ENCODE data around the gene SH3YL1.

Gene SH3YL1

GRCh38 chr2:203984-204383, 59.8 kb downstream of the SH3YL1 start:
- H3K9ac ChIP-seq (ENCODE audit: low read depth, low read length) = no peak overlapping the region
- no peaks in the 10 kb centered on the region for H3K36me3 ChIP-seq (ENCODE audit: control insufficient read depth, insufficient read depth, low read length)
- H3K9me3 ChIP-seq (ENCODE audit: control insufficient read depth, insufficient read depth, low read length) = no peaks in the 10 kb centered on the region
- H3K4me1 ChIP-seq (ENCODE audit: control insufficient read depth, insufficient read depth, low read length) = no peaks in the 10 kb centered on the region
- H3K27me3 ChIP-seq (ENCODE audit: control insufficient read depth, insufficient read depth, low read length) = no peaks in the 10 kb centered on the region
- no peak overlapping the region for H3K4me3 ChIP-seq (ENCODE audit: low read depth, low read length)

- Histone ChIP-seq H3K9me3 (ENCODE audit: control insufficient read depth, insufficient read depth, low read length) (no peaks in the 10 kb centered on the region), H3K27me3 (ENCODE audit: control insufficient read depth, insufficient read depth, low read length) (no peaks in the 10 kb centered on the region), H3K9ac (ENCODE audit: low read depth, low read length) (no peak overlapping the region)
These were observed 60.4 kb downstream of the SH3YL1 start for GRCh38 chr2:203401-203800.

GRCh38 chr2:202945-203344, 60.9 kb downstream of the SH3YL1 start:
- H3K27me3 ChIP-seq (ENCODE audit: control insufficient read depth, insufficient read depth, low read length) = no peaks in the 10 kb centered on the region
- H3K9ac ChIP-seq (ENCODE audit: low read depth, low read length) = no peak overlapping the region
- no peaks in the 10 kb centered on the region for H3K4me1 ChIP-seq (ENCODE audit: control insufficient read depth, insufficient read depth, low read length)
- no peak overlapping the region for H3K4me3 ChIP-seq (ENCODE audit: low read depth, low read length)
- no peaks in the 10 kb centered on the region for H3K9me3 ChIP-seq (ENCODE audit: control insufficient read depth, insufficient read depth, low read length)
- H3K36me3 ChIP-seq (ENCODE audit: control insufficient read depth, insufficient read depth, low read length) = no peaks in the 10 kb centered on the region

More at GRCh38 chr2:203401-203800, 60.4 kb downstream of the SH3YL1 start:
- Histone ChIP-seq H3K4me3 (ENCODE audit: low read depth, low read length) (no peak overlapping the region), H3K36me3 (ENCODE audit: control insufficient read depth, insufficient read depth, low read length) (no peaks in the 10 kb centered on the region), H3K4me1 (ENCODE audit: control insufficient read depth, insufficient read depth, low read length) (no peaks in the 10 kb centered on the region)

DNA sequence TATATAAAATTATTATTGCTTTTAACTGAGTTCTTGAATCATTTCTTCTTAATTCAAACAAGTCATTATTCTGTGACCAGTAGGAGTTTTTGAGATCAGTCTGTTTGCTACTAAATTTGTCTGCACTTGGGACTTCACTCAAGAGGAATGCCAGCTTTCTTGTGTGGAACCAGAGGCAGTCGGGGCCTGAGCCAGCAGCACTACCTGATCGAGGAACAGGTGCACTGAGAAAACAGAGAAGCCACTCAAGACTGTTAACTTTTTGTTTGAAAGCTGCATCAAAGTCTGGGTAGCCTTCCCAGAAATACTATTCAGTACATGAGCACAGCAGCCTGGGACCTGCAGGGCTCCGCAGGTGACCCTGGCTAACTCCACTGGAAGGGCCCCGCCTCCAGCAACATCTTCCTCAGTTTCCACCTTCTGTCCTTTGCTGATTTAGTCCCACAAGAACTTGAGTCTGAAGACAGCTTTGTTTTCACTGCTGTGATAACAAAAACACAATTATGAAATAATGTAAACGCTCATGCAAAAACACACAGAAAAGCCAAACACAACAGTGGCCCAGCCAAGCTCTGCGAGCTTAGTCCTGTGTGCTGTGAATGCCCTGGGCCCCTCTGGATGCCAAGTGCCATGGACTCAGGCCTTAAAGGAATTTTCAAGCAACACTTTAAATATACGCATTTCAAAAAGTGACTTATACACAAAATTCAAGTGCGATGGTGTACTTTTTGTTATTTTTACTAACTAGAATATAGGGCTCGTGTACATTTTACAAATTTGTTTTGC, 62.0 kb downstream of the SH3YL1 start:
- Histone ChIP-seq H3K27me3 (ENCODE audit: control insufficient read depth, insufficient read depth, low read length) (no peaks in the 10 kb centered on the region), H3K4me3 (ENCODE audit: low read depth, low read length) (no peak overlapping the region), H3K9ac (ENCODE audit: low read depth, low read length) (no peak overlapping the region), H3K9me3 (ENCODE audit: control insufficient read depth, insufficient read depth, low read length) (no peaks in the 10 kb centered on the region), H3K4me1 (ENCODE audit: control insufficient read depth, insufficient read depth, low read length) (no peaks in the 10 kb centered on the region), H3K36me3 (ENCODE audit: control insufficient read depth, insufficient read depth, low read length) (no peaks in the 10 kb centered on the region)

DNA sequence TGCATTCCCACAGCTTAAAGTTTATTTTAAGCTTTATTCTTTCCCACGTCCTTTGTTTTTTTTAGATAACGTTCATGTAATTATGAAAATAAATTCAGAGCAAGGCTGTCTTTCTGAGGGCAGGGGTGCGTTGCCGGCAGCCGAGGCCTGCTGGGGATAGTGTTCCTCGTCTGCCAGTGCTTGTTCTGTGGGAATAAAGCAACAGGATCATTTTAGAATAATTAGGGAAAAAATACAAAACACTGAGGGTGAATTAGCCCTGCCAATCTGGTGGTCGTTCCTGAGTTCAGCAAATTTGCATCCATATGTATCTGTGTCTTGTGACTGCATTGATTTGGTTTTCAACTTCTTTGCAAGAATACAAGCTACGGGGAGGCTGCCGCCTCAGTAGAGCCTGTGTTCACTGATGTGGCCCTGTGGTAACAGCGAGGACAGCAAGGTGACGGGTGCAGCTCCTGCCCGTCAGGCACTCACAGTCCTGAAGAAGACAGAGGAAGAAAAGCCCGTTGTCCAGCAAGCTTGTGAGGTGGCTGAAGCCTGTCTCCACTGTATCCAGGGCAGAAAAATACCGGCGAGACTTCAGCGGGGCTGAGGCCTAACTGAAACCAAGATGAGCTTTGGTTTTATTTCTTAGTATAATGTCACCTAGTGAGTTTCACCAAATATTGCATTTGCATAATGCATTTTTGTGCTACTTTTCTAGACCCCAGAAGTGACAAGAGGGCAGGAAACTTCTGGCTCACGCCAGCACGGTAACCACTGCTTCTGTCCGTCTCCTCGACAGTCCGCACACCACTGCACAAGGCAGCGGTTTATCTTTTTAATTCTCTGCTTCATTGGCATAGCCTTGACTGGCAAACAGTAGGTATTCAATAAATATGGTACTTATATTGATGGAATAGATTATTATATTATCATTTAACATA, 64.5 kb downstream of the SH3YL1 start:
- Histone ChIP-seq H3K4me3 (ENCODE audit: low read depth, low read length) (no peak overlapping the region), H3K27me3 (ENCODE audit: control insufficient read depth, insufficient read depth, low read length) (no peaks in the 10 kb centered on the region), H3K4me1 (ENCODE audit: control insufficient read depth, insufficient read depth, low read length) (no peaks in the 10 kb centered on the region), H3K9ac (ENCODE audit: low read depth, low read length) (no peak overlapping the region), H3K36me3 (ENCODE audit: control insufficient read depth, insufficient read depth, low read length) (no peaks in the 10 kb centered on the region), H3K9me3 (ENCODE audit: control insufficient read depth, insufficient read depth, low read length) (no peaks in the 10 kb centered on the region)

- Histone ChIP-seq H3K4me1 (ENCODE audit: control insufficient read depth, insufficient read depth, low read length) (no peaks in the 10 kb centered on the region), H3K27me3 (ENCODE audit: control insufficient read depth, insufficient read depth, low read length) (no peaks in the 10 kb centered on the region), H3K36me3 (ENCODE audit: control insufficient read depth, insufficient read depth, low read length) (no peaks in the 10 kb centered on the region), H3K9ac (ENCODE audit: low read depth, low read length) (no peak overlapping the region), H3K4me3 (ENCODE audit: low read depth, low read length) (no peak overlapping the region), H3K9me3 (ENCODE audit: control insufficient read depth, insufficient read depth, low read length) (no peaks in the 10 kb centered on the region)
These were observed 67.4 kb downstream of the SH3YL1 start for GRCh38 chr2:196406-196805.

DNA sequence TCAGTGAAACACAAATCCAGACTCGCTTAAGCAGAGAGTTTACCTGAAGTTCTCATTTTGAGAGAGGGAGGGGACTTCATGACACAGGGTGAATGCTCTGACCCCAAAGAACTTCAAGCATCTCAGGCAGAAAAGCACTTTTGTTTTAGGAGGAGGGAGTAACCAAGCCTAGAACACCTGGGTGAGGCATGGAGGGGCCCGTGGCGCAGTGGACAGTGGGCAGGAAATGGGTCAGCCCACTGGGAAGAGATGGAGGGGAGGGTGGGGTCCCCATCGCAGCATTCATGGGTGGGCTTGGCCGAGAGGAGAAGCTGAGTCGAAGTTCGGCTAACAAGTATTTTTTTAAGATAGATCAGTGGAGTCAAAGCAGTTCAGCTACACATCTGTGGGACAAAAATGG, 67.9 kb downstream of the SH3YL1 start:
- Histone ChIP-seq H3K9me3 (ENCODE audit: control insufficient read depth, insufficient read depth, low read length) (no peaks in the 10 kb centered on the region), H3K4me3 (ENCODE audit: low read depth, low read length) (no peak overlapping the region), H3K27me3 (ENCODE audit: control insufficient read depth, insufficient read depth, low read length) (no peaks in the 10 kb centered on the region), H3K36me3 (ENCODE audit: control insufficient read depth, insufficient read depth, low read length) (no peaks in the 10 kb centered on the region), H3K9ac (ENCODE audit: low read depth, low read length) (no peak overlapping the region), H3K4me1 (ENCODE audit: control insufficient read depth, insufficient read depth, low read length) (no peaks in the 10 kb centered on the region)

DNA sequence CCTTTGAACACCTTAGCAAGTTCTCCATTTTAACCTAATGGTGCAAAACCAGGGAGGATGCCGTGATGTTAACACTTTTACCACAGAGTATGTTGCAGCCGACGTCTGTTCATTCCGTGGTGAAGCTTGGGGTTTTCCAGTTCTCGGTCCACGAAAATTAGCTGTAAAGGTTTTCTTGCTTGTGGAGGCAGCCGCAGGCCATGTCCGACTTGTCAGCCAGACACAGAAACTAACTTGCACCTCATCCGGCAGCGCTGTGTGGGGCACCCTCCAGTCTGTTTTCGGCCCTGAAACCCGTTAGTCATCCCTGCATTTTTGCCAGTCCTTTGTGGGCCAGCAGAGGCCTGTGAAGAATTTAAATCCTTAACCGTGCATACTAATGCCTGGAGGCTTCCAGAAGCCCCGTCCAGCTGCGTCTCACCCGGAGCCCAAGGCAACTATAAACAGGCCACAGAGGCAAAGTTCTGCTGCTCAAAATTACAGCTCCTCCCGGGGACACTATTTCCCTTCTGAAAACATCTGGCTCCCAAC, 70.6 kb downstream of the SH3YL1 start:
- Histone ChIP-seq H3K9me3 (ENCODE audit: control insufficient read depth, insufficient read depth, low read length) (peaks cover 6% of the 10 kb centered on the region), H3K4me3 (ENCODE audit: low read depth, low read length) (no peak overlapping the region), H3K27me3 (ENCODE audit: control insufficient read depth, insufficient read depth, low read length) (no peaks in the 10 kb centered on the region), H3K4me1 (ENCODE audit: control insufficient read depth, insufficient read depth, low read length) (no peaks in the 10 kb centered on the region), H3K36me3 (ENCODE audit: control insufficient read depth, insufficient read depth, low read length) (peaks cover 2% of the 10 kb centered on the region), H3K9ac (ENCODE audit: low read depth, low read length) (no peak overlapping the region)

GRCh38 chr2:191311-192190, 72.3 kb downstream of the SH3YL1 start:
- no peaks in the 10 kb centered on the region for H3K27me3 ChIP-seq (ENCODE audit: control insufficient read depth, insufficient read depth, low read length)
- peaks cover 10% of the 10 kb centered on the region for H3K9me3 ChIP-seq (ENCODE audit: control insufficient read depth, insufficient read depth, low read length)
- H3K4me3 ChIP-seq (ENCODE audit: low read depth, low read length) = no peak overlapping the region
- H3K36me3 ChIP-seq (ENCODE audit: control insufficient read depth, insufficient read depth, low read length) = peaks cover 2% of the 10 kb centered on the region
- H3K4me1 ChIP-seq (ENCODE audit: control insufficient read depth, insufficient read depth, low read length) = no peaks in the 10 kb centered on the region
- H3K9ac ChIP-seq (ENCODE audit: low read depth, low read length) = no peak overlapping the region

- H3K27me3 ChIP-seq (ENCODE audit: control insufficient read depth, insufficient read depth, low read length) = no peaks in the 10 kb centered on the region
- peaks cover 21% of the 10 kb centered on the region for H3K9me3 ChIP-seq (ENCODE audit: control insufficient read depth, insufficient read depth, low read length)
- no peak overlapping the region for H3K4me3 ChIP-seq (ENCODE audit: low read depth, low read length)
- H3K9ac ChIP-seq (ENCODE audit: low read depth, low read length) = no peak overlapping the region
- no peaks in the 10 kb centered on the region for H3K4me1 ChIP-seq (ENCODE audit: control insufficient read depth, insufficient read depth, low read length)
- peaks cover 2% of the 10 kb centered on the region for H3K36me3 ChIP-seq (ENCODE audit: control insufficient read depth, insufficient read depth, low read length)
These were observed 76.0 kb downstream of the SH3YL1 start for GRCh38 chr2:187825-188224.

- H3K9ac ChIP-seq (ENCODE audit: low read depth, low read length) = no peak overlapping the region
- H3K36me3 ChIP-seq (ENCODE audit: control insufficient read depth, insufficient read depth, low read length) = peaks cover under 1% of the 10 kb centered on the region
- no peak overlapping the region for H3K4me3 ChIP-seq (ENCODE audit: low read depth, low read length)
- no peaks in the 10 kb centered on the region for H3K4me1 ChIP-seq (ENCODE audit: control insufficient read depth, insufficient read depth, low read length)
- H3K9me3 ChIP-seq (ENCODE audit: control insufficient read depth, insufficient read depth, low read length) = peaks cover 22% of the 10 kb centered on the region
- no peaks in the 10 kb centered on the region for H3K27me3 ChIP-seq (ENCODE audit: control insufficient read depth, insufficient read depth, low read length)
These were observed 78.6 kb downstream of the SH3YL1 start for GRCh38 chr2:185221-185620.

All from iPS-15b (cell line).